HG02610 (cell line): ENCODE data around the gene NHP2.
A peak's percentile ranks its signal among the peaks of the same experiment; 100 is the strongest.
"Not testable (repeated sequence)": the region's sequence is repeated elsewhere in the genome, so short reads cannot be mapped to it uniquely, and the experiment has no call there.

Experiments used
- ATAC-seq: cut with Tn5 transposase; IDR thresholded peaks from one replicate; pipeline ENCODE4 v1.9.1; 2021; ENCODE audit warnings: mild to moderate bottlenecking, moderate library complexity; ENCODE audit not compliant: unreplicated experiment

The NHP2 gene

DNA sequence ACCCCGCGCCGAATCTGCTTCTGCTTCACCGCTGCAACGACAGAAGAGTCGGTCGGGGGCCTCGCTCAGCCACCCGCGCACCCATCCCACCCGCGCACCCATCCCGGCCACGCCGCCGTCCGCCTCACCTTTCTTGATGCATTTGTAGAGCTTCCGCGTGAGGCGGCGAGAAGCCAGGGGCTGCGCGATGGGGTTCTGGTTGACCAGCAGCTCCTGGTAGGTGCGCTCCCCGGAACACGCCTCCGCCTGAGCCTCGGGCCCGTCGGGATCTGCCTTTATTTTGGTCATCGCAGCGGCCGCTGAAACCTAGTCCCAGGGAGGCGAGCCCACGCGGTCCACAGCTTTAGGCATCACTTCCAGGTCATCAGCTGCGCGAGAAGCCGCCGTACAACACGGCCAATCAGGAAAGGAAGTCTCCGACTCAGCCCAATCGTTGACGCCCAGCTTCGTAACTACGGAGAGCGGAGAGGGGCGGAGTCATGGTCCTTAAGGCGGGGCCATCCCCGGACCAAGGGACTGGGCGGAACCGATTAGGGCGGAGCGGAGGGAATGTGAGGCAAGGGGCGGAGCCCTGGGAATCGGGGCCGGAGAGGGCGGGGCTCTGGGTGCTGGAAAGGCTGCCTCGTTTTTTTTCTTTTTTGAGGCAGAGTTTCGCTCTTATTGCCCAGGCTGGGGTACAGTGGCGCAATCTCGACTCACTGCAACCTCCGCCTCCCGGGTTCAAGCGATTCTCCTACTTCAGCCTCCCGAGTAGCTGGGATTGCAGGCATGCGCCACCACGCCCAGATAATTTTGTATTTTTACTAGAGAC is at the start of gene NHP2:
NHP2 (minus strand) TSS at position 356 of the 811 bp plus-strand sequence; CDS start at position 288, 68 bp downstream.
- ATAC-seq = peak; percentile 98

DNA sequence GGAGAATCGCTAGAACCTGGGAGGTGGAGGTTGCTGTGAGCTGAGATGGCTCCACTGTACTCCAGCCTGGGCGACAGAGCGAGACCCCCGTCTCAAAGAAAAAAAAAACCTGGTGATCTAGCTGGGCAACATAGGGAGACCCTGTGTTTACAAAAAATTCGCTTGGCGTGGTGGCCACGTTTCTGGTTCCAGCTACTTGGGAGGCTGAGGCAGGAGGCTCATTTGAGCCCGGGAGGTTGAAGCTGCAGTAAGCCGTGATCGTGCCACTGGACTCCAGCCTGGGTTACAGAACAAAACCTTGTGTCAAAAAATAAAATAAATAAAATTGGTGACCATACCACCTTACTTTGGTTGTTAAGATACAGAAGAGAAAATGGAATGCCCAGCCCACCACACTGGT is 48.9 kb upstream of the NHP2 start:
- no peak for ATAC-seq

DNA sequence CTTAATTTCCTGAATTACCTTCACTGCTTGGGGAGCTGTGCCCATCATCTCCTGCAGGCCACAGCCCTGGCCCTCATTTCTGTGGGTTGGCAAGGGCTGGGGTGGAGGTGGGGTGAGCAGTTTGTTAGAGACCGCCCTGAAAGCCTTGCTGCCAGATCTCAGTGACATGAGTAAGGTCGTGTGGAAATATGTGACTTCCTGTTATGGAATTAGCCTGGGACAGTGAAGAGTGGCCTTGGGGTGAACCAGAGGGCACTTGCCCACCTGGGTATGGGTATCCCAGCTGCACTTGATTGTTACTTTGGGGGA is 48.2 kb upstream of the NHP2 start:
- no peak for ATAC-seq

DNA sequence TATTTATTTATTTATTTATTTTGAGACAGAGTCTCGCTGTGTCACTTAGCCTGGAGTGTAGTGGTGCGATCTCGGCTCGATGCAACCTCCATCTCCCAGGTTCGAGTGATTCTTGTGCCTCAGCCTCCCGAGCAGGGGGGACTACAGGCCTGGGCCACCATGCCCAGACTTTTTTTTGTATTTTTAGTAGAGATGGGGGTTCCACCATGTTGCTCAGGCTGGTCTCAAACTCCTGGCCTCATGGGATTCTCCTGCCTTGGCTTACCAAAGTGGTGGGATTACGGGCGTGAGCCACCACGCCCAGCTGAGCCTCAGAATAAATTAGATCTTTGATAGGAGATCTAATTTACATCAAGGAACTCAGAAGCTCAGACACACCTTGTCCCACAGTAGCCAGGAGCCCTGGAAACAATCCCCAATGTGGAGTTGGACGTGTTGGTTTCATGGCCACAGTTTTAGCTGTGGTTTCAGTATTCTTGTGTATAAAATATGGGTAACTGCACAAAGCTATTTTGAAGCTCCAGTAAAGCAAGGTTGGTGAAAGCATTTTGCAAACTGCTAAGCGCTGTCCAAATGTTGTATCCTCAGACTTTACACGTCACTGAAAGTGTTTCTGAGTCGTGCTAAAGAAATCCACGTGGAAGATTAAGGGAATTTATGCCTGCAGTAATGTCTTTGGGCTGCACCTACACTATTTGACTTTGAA is 47.7 kb upstream of the NHP2 start:
- ATAC-seq = no peak

DNA sequence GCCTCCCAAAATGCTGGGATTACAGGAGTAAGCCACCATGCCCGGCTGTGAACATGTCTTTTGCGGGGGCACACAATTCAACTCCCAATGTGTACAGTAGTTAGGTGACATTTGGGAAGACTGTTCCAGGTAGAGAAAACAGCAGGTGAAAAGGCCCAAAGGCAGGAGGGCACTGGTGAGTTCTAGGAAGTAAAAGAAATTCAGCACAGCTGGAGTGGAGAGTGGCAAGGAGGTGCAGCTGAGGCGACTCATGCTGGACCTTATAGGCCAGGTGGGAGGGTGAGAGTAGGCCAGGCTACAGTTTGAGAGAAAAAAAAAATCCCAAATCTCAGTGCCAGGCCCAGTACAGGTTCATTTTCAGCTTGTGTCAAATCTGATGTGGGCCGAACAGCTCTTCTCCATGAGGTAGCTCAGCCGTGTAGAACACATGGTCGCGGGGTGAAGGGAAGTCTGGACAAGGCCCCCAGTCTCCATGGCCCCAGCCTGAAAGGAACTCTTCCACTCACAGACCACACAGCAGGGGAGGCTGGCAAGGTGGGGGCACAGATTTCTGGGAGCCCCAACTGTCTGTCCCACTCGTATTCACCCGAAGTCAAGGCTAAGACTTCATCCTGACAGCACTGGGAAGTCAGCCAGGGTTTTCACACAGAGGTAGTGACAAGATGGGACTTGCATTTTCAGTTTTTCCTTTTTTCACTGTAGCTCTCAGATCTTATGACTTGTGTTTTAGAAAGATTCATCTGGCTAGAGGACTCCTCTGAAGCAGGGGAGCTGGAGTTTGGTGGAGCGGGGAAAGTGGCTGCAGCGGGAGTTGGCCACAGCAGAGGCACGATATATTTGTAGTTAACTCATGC is 46.1 kb upstream of the NHP2 start:
- no peak for ATAC-seq

DNA sequence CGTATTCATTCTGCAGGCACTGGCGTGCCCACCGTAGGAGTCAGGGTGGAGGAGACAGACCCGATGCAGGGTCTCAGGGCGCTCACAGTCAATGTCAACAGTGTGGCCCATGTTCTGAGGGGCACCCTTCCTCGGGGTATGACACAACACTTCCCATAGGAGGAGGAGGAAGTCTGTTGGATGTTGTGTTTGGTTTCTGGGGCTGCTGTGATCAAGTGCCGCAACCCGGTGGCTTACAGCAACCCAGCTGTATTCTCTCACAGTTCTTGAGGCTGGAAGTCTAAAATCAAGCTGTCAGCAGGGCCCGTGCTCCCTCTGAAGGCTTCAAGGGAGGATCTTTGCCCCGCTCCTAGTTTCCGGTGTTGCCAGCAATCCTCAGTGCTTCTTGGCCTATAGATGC is 45.0 kb upstream of the NHP2 start:
- ATAC-seq = no peak

DNA sequence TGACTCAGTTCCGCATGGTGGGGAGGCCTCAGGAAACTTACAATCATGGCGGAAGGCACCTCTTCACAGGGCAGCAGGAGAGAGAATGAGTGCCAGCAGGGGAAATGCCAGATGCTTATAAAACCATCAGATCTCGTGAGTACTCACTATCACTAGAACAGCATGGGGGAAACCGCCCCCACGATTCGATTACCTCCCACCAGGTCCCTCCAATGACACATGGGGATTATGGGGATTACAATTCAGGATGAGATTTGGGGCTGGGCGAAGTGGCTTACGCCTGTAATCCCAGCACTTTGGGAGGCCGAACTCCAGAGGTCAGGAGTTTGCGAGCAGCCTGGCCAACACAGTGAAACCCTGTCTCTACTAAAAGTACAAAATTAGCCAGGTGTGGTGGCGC is 44.5 kb upstream of the NHP2 start:
- ATAC-seq = not testable (repeated sequence)

DNA sequence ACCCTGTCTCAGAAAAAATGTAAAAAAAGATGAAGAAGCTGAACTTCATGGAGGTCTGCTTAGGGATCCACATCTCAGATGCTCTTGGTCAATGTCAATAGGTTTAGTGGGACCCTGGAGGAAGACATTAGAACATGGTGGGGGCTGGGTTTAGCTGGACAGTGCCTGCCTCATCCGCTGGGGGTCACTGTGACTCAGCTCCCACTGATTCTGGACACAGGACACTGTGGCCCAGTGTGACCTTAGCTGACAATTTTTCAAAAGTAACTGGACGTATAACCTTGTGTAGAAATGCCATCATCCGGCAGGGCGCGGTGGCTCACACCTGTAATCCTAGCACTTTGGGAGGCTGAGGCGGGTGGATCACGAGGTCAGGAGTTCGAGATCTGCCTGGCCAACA is 43.3 kb upstream of the NHP2 start:
- no peak for ATAC-seq

DNA sequence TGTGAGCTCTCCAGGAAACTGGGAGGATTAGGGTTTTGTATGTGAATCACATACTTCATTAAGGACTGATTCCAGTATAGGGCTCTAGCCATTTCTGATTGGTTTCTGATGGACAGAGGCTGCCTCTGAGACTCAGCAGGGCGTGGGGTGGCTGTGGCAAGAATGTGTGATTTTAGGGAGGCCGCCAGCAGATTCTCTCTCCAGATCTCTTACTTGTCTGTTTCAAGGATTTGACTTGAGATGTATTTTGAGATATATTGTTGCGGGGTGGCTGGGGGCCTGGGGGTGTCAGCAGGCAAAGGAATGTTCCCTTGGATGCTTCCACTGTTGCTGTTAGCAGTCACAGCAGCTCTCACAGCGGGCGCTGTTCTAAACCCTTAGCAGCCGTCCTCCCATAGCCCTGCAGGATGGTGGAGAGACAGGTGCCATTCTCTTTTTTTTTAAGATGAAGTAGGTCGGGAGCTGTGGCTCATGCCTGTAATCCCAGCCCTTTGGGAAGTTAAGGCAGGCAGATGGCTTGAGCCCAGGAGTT is 42.7 kb upstream of the NHP2 start:
- no peak for ATAC-seq

DNA sequence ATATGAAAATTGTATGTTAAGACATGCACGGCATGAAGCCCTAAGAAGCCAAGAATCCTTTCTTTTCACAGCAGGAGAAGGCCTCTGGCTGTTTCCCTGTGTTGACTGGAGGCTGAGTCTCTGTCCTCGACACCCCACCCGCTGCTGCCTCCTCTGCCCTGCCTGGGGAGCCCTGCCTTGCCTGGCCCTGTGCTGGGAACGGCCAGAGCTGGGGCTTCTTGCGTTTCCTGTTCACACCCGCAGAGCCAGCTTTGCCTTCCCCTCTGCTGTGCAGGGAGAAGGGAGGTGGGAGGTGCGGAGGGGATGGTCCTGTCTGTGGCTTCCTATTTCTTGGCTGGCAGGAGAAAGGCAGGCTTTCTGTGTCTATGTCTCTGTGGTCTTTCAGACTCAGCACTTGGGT is 40.3 kb upstream of the NHP2 start:
- ATAC-seq = no peak

DNA sequence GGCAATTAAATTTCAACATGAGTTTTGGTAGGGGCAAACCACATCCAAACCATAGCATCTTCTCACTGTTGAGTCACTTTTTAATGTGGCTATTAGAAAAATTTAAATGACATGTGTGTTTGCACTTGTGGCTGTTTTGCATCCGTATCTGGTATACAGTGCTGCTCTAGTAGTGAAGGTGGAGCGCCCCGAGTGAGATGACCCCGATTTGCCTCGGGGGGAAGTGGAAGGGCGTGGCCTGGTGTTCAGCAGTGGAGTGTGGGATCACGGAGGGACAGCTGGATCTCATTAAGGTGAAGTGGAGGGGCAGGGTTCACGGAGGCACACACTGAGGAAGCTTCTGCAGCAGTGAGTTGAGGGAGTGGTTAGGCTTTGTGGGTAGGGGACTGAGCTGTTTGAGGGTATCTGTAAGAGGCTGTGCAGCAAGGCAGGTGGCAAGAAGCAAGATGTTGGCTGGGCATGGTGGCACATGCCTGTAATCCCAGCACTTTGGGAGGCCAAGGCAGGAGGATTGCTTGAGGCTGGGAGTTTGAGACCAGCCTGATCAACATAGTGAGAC is 39.6 kb upstream of the NHP2 start:
- ATAC-seq = no peak

DNA sequence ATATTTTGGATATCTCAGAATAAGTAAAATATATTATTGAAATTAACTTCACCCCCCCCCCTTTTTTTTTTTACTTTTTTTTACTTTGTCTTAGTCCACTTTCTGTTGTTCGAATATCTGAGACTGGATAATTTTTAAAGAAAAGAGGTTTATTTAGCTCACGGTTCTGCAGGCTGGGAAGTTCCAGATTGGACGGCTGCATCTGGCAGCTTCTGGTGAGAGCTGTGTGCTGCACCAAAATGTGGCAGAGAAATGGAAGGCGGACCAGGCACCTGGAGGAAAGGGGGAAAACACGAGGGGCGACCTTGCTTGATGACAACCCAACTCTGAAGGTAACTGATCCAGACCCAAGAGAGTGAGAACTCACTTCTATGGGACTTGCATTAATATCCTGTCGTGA is 39.1 kb upstream of the NHP2 start:
- ATAC-seq = no peak

DNA sequence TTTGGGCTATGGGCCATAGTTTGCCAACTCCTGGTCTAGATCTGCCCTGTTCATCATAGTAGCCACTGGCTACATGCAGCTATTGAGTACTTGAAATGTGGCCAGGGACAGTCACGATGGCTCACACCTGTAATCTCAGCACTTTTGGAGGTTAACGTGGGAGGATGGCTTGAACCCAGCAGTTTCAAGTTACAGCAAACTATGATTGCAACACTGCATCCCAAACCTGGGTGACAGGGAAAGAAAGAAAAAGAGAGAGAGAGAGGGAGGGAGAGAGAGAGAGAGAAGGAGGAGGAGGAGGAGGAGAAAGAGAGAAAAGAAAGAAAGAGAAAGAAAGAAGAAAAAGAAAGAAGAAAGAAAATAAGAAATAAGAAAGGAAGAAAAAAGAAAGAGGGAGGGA is 38.6 kb upstream of the NHP2 start:
- no peak for ATAC-seq

DNA sequence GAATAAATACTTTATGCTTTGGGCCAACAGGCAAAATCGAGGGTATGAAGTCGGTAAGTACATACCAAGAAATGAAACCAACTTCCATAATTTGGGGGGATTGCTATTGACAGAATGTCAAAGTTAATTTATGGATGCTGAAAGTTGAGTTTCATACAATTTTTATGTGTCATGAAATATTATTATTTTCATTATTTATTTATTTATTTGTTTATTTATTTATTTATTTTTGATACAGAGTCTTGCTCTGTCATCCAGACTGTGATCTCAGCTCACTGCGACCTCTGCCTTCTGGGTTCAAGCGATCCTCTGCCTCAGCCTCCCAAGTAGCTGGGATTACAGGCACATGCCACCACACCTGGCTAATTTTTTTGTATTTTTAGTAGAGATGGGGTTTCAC is 38.0 kb upstream of the NHP2 start:
- no peak for ATAC-seq

DNA sequence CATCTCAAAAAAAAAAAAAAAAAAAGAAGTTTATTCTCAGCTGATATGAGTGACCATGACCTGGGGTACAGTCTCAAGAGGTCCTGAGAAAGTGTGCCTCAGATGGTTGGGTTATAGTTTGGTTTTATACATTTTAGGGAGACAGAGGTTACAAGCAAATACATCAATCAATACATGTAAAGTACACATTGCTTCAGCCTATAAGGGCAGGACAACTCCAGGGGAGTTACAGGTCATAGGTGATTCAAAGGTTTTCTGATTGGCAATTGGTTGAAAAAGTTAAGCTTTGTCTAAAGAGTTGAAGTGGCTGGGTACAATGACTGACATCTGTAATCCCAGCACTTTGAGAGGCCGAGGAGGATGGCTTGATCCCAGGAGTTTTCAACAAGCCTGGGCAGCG is 35.7 kb upstream of the NHP2 start:
- no peak for ATAC-seq

DNA sequence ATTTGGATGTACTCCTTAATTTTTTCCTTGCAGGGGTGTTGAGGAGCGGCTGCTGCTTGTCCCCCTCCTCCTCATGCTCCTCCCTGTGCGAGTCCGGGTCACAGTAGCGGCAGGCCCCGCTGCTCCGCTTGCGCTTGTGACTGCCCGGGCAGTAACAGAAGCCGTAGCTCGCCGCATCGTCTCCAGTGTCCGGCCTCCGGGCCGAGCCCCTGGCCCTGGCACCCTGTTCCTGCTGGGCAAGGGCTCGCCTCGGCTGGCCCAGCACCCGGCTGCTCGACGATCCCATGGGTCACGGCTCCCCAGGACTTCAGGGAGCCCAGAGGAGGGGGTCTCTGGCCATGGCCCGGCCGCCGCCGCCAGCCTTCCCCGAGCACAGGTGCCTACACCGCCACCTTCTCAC is 33.3 kb upstream of the NHP2 start, which contains the start of gene GMCL2:
GMCL2 (minus strand) TSS at position 358 of the 400 bp plus-strand sequence; CDS start at position 286, 72 bp downstream.
- no peak for ATAC-seq

DNA sequence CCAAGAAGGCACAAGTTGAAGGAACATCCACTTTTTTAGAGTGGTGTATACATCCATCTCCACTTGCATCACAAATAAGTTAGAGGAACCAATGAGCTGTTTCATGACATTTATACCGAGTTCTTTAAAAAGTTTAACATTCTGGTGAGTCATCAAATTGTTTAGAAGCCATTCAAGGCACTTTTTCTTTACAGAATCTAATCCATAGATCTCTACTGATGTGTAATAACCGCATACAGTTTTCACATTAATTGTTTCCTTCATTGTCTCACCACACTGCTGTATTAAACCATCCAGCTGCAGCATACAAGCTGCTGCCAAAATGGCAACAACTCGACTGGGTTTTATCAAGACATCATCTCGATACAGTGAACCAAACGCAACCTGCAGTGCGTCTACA is 32.7 kb upstream of the NHP2 start:
- ATAC-seq = no peak

DNA sequence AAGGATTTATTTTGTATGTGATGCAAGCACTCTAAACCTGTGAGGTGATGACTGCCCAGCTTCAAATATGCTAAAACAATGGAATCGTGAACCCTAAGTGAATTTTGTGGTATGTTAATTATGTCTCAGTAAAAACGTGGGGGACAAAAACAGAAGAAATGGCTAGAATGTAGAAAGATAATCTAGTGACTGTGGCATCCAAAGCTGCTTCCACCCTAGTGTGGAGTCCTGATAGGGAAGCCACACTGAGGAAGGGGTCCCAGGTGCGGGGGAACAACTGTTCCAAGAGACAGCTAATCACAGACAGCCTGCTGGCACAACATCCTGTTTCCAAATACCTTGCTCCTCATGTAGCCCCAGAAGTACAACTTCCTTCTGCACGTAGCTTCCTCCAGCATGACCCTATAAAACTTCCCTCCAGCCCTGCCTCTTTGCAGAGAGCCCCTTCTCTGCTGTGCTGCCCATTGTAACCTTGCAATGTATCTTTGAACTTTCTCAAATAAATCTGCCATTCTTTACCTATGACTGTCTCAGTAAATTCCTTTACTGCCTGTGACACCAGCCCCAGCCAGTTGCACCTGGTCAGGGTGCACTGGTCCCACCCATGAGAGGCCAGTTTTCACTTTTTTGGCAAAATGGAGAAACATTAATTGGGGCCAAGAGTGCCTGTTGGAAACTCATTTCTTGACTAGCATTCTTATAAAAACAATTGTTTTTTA is 28.6 kb upstream of the NHP2 start:
- no peak for ATAC-seq

DNA sequence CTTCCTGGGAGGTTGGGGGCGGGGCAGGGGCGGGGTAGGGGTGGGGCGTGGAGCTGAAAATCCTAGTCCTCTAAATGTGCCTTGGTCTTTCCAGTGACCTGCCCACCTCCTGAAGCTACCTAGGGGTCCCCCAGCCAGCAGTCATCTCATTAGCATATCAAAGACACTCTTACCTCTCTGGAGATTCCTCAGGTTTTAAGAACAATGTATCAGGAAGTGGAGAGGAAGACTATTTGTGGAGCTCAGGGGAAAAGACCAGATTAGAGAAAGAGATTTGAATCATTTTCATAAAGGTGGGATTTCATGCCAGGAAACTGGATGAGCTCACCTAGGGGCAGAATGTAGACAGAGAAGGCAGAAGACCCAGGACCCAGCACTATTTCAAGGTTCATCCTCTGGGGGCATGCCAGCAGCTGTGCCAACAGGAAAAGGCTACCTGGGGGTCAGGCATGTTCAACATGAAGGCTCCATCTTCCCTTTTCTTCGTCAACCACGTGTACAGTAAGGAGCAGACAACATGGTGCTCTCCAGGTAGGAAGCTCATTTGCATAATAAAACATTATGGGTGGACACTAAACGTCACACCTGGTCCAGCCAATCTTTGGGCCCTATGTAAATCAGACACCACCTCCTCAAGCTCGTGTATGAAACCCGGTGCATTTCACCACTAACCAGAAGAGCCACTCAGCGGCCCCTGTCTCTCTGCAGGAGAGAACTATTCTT is 26.6 kb upstream of the NHP2 start:
- ATAC-seq = no peak

DNA sequence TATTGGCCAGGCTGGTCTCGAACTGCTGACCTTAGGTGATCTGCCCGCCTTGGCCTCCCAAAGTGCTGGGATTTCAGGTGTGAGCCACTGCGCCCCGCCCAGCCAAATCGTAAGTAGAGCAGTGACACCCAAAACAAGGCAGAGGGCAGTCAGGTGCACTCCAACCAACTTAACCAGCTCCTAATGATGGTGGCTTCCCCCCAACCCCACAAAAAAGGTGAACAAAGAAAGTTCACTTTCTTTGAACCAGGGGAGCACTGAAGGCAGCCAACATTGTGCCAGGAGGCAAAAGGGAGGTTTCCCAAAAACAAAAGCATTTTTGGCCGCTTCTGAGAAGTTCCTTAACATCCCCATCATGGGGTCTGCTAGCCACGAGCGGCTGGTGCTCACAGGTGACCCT is 23.9 kb upstream of the NHP2 start:
- ATAC-seq = no peak
